Mesothelial cell of epicardium (in vitro differentiated cells): ENCODE results near the gene DLG4. TPM values are rescaled to one million over a fixed set of nuclear protein-coding genes. Genes with fewer than 3 reads are reported as not detected.

Source experiments
- DNase-seq, 2 experiments: peaks; one replicate each; pipeline ENCODE4 v3.0.0; 2021; ENCODE audit warnings: low spot score in 2 of 2; ENCODE audit not compliant: unreplicated experiment in 2 of 2
- H3K27ac Mint-ChIP-seq: 2 replicates; pipeline ENCODE4 v1.8.0; 2021; ENCODE audit warnings: mixed read lengths
- H3K27me3 Mint-ChIP-seq: 2 replicates; pipeline ENCODE4 v1.8.0; 2021; ENCODE audit warnings: low read depth, mixed read lengths
- H3K36me3 Mint-ChIP-seq: 2 replicates; pipeline ENCODE4 v1.8.0; 2021; ENCODE audit warnings: mixed read lengths
- H3K4me1 Mint-ChIP-seq: 2 replicates; pipeline ENCODE4 v1.8.0; 2021; ENCODE audit warnings: mixed read lengths
- H3K4me3 Mint-ChIP-seq: 2 replicates; pipeline ENCODE4 v1.8.0; 2021; ENCODE audit warnings: mild to moderate bottlenecking, moderate library complexity, mixed read lengths
- H3K9me3 Mint-ChIP-seq: 2 replicates; pipeline ENCODE4 v1.8.0; 2021; ENCODE audit warnings: mixed read lengths
- total RNA-seq: library from RNA; stranded (reverse); gene quantifications from 3 replicates; pipeline ENCODE4 v1.2.1, GENCODE V29; 2021
- TF ChIP-seq, protein P1 (sequence below): fragments of 200-600 bp; sonication (generic); IDR thresholded peaks from one replicate; pipeline ENCODE4 v1.5.0; 2021; ENCODE audit warnings: antibody characterized with exemption; ENCODE audit not compliant: unreplicated experiment

The DLG4 gene
- total RNA-seq, 1 donor from 2014 or later = 62.4 TPM

DNA sequence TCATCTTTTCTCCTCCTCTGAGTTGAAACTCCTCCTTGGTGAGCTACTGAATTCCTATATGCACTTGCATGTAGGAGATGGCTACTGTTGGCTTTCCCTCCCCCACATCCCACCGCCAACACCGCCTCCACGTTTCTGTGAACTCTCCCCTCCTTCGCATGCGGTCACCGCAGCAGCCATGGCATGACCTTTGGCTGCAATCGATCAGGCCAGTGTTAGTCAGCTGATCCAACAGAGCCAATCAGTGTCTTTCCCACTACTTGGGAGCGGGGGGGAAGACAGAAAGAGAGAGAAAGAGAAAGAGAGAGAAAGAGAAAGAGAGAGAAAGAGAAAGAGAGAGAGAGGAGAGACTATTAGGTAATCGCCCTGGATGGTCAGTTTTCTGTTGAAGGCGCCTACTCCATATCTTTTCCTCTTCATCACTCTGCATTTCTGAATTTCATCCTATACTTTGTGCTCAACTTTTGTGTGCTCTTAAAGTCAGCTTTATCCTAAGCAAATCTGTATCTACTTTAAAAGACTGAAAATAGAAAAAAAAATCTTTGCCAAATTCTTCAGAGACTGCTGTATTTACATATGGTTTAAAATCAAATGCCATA, 63.2 kb downstream of the DLG4 start:
- Mint-ChIP-seq H3K9me3 (no peaks in the 10 kb centered on the region), H3K27me3 (peaks cover 18% of the 10 kb centered on the region), H3K27ac (no peak overlapping the region), H3K36me3 (no peaks in the 10 kb centered on the region), H3K4me3 (no peak overlapping the region), H3K4me1 (no peaks in the 10 kb centered on the region)
- TF ChIP-seq, protein P1, sequence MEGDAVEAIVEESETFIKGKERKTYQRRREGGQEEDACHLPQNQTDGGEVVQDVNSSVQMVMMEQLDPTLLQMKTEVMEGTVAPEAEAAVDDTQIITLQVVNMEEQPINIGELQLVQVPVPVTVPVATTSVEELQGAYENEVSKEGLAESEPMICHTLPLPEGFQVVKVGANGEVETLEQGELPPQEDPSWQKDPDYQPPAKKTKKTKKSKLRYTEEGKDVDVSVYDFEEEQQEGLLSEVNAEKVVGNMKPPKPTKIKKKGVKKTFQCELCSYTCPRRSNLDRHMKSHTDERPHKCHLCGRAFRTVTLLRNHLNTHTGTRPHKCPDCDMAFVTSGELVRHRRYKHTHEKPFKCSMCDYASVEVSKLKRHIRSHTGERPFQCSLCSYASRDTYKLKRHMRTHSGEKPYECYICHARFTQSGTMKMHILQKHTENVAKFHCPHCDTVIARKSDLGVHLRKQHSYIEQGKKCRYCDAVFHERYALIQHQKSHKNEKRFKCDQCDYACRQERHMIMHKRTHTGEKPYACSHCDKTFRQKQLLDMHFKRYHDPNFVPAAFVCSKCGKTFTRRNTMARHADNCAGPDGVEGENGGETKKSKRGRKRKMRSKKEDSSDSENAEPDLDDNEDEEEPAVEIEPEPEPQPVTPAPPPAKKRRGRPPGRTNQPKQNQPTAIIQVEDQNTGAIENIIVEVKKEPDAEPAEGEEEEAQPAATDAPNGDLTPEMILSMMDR = no peak
- DNase-seq = no peak

DNA sequence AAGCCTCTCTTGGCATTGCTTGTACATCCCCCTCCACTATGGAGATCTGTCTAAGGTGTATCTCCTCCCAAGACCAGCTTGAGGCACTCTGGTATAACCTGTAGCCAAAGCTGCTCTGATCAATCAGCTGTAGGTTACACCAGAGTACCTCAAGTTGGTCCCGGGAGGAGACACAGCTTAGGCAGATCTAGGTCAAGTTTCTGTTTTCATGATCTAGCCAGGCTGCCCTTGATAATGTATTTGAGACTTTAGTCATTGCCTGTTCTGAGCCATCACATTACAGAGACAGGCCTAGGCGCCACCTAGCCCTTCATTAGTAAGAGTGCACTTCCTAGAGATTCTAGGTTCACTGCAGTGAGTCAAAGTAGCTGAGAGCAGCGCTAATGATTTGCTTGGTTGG, 71.9 kb downstream of the DLG4 start:
- Mint-ChIP-seq H3K27me3 (no peaks in the 10 kb centered on the region), H3K4me3 (no peak overlapping the region), H3K4me1 (peaks cover 23% of the 10 kb centered on the region), H3K36me3 (no peaks in the 10 kb centered on the region), H3K27ac (peak overlapping the region; percentile 39), H3K9me3 (no peaks in the 10 kb centered on the region)
- no peak for DNase-seq
- TF ChIP-seq, protein P1 = no peak

DNA sequence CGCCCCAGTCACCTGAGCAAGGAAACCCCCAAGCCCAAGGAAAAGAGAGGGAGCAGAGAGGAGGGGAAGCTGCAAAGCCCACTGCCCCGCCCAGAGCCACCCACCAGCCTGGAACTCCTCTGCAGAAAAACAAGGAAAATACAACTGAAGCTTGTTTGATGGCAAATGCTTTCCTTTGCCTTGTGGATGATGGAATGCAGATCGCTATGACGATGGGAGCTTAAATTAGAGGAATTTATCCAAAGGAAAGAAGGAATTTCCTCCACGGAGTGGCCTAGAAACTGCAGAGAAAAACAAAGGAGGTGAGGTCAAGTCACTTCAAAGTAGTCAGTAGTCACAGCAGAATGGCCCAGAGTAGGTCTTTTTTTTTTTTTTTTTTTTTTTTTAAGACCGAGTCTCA, 73.5 kb downstream of the DLG4 start:
- DNase-seq = no peak
- Mint-ChIP-seq H3K9me3 (no peaks in the 10 kb centered on the region), H3K36me3 (no peaks in the 10 kb centered on the region), H3K4me1 (peaks cover 38% of the 10 kb centered on the region), H3K4me3 (no peak overlapping the region), H3K27ac (peak overlapping the region; percentile 93), H3K27me3 (no peaks in the 10 kb centered on the region)
- TF ChIP-seq, protein P1 = no peak

DNA sequence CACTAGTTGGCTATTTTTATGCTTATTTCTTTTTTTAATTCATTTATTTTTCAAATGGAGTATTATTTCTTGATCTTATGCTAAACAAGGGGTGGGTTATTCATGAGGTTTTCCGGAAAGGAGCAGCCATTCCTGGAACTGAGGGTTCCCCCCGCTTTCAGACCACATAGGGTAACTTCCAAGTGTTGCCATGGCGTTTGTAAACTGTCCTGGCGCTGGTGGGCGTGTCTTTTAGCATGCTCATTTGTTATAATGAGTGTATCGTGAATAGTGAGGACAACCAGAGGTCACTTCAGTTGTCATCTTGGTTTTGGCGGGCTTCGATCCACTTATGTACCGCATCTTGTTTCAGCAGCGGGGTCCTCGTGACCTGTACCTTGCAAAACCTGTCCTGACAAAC, 75.4 kb downstream of the DLG4 start:
- H3K4me1 Mint-ChIP-seq = peaks cover 46% of the 10 kb centered on the region
- no peaks in the 10 kb centered on the region for H3K36me3 Mint-ChIP-seq
- no peaks in the 10 kb centered on the region for H3K27me3 Mint-ChIP-seq
- no peak for DNase-seq
- TF ChIP-seq, protein P1 = no peak
- no peak overlapping the region for H3K4me3 Mint-ChIP-seq
- H3K27ac Mint-ChIP-seq = peak overlapping the region; percentile 54
- no peaks in the 10 kb centered on the region for H3K9me3 Mint-ChIP-seq

DNA sequence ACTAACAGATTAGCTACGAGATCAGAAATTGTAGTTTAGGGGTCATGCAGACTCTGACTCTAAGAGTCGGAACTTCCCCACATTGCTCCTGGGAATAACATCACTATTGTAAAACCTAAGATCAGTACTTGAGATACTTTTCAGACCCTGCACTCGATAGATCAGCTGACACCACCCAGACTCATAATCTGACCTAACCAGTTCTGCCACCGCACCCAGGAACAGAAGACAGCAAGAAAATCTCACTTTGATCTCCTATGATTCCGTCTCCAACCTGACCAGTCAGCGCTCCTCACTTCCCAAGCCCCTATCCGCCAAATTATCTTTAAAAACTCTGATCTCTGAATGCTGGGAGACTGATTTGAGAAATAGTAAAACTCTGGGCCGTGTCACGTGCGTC, 77.8 kb downstream of the DLG4 start:
- TF ChIP-seq, protein P1 = no peak
- peaks cover 54% of the 10 kb centered on the region for H3K4me1 Mint-ChIP-seq
- no peaks in the 10 kb centered on the region for H3K36me3 Mint-ChIP-seq
- no peaks in the 10 kb centered on the region for H3K27me3 Mint-ChIP-seq
- H3K9me3 Mint-ChIP-seq = no peaks in the 10 kb centered on the region
- H3K4me3 Mint-ChIP-seq = peak overlapping the region; percentile 10
- peak overlapping the region; percentile 85 for H3K27ac Mint-ChIP-seq
- DNase-seq = peak in 1 of 2 experiments; percentile 56

DNA sequence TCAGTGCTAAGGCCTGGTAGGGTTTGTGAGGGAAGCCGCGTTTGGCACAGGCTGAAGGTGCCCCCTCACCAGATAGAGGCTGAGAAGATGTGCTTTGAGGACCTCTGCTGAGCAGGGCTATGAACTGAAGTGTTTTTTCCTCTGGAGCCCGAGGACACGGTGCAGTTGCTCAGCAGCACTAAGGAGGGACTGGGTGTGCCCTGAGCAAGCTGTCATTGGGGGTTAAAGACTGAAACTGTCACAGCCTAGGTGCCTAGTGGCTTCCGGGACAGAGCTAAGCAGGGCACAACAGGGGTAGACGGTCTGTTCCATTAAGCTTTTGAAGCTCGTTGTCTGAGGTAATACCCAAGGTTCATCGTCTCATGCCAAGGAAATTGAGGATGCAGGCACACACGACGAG, 80.2 kb downstream of the DLG4 start:
- no peak for DNase-seq
- peaks cover 45% of the 10 kb centered on the region for H3K4me1 Mint-ChIP-seq
- TF ChIP-seq, protein P1 = no peak
- no peak overlapping the region for H3K4me3 Mint-ChIP-seq
- H3K27ac Mint-ChIP-seq = no peak overlapping the region
- H3K27me3 Mint-ChIP-seq = no peaks in the 10 kb centered on the region
- H3K9me3 Mint-ChIP-seq = no peaks in the 10 kb centered on the region
- no peaks in the 10 kb centered on the region for H3K36me3 Mint-ChIP-seq
